CD4-positive, alpha-beta T cell treated with Interleukin-15 for 4 hours (primary cell): ENCODE measurements around the gene GNL2.

Experiments
- DNase-seq: peaks from one replicate; pipeline ENCODE4 v3.0.0-alpha.2; 2020; ENCODE audit warnings: low spot score

Gene GNL2

GRCh38 chr1:37595440-37596181 is at the start of gene GNL2:
Gene GNL2 (minus strand): TSS chr1:37595937. CDS start chr1:37595822, 115 bp downstream.
- peak; percentile 96 for DNase-seq

- DNase-seq: no peak
Measured at GRCh38 chr1:37641059-37641458, 45.3 kb upstream of the GNL2 start.

GRCh38 chr1:37636435-37636834 is 40.7 kb upstream of the GNL2 start:
- no peak for DNase-seq

- DNase-seq: no peak
Measured at GRCh38 chr1:37634992-37635902, 39.5 kb upstream of the GNL2 start.

GRCh38 chr1:37634244-37634991 is 38.7 kb upstream of the GNL2 start, which contains the start of gene RSPO1:
Gene RSPO1 (minus strand): TSS chr1:37634892. CDS start chr1:37629661, 5,231 bp downstream.
- no peak for DNase-seq

GRCh38 chr1:37633938-37634243 is 38.2 kb upstream of the GNL2 start:
- no peak for DNase-seq

- DNase-seq: no peak
Measured at GRCh38 chr1:37633040-37633937, 37.6 kb upstream of the GNL2 start.

GRCh38 chr1:37631036-37631435 is 35.3 kb upstream of the GNL2 start:
- no peak for DNase-seq

GRCh38 chr1:37630426-37631028 is 34.8 kb upstream of the GNL2 start:
- DNase-seq: no peak

GRCh38 chr1:37629726-37630425 is 34.1 kb upstream of the GNL2 start:
- no peak for DNase-seq

GRCh38 chr1:37629008-37629407 is 33.3 kb upstream of the GNL2 start:
- no peak for DNase-seq

GRCh38 chr1:37628026-37628556 is 32.4 kb upstream of the GNL2 start:
- DNase-seq: no peak

- no peak for DNase-seq
Measured at GRCh38 chr1:37622131-37622530, 26.4 kb upstream of the GNL2 start.

GRCh38 chr1:37621326-37621870 is 25.7 kb upstream of the GNL2 start:
- no peak for DNase-seq

GRCh38 chr1:37620707-37621106 is 25.0 kb upstream of the GNL2 start:
- DNase-seq: no peak

GRCh38 chr1:37616330-37616729 is 20.6 kb upstream of the GNL2 start:
- DNase-seq: no peak

- DNase-seq: no peak
Measured at GRCh38 chr1:37614105-37614504, 18.4 kb upstream of the GNL2 start.

GRCh38 chr1:37612186-37612585 is 16.4 kb upstream of the GNL2 start:
- DNase-seq: no peak

GRCh38 chr1:37609994-37610393 is 14.3 kb upstream of the GNL2 start:
- DNase-seq: no peak

GRCh38 chr1:37609002-37609401 is 13.3 kb upstream of the GNL2 start:
- DNase-seq: no peak
